Dermis microvascular lymphatic vessel endothelial cell (primary cell): ENCODE measurements around the gene ACOXL. TPM values are rescaled to one million over a fixed set of nuclear protein-coding genes. Genes with fewer than 3 reads are reported as not detected.
"Not testable (repeated sequence)": the region's sequence is repeated elsewhere in the genome, so short reads cannot be mapped to it uniquely, and the experiment has no call there.

Experiments used
- DNase-seq, 2 donors: peaks; one replicate each; pipeline versions ENCODE4 v3.0.0 to v3.0.0-alpha.2; 2010; ENCODE audit warnings: low read depth in 2 of 2
- total RNA-seq: library from RNA; depleted of rRNA; stranded (reverse); fragments of >200 nt; gene quantifications from 2 replicates; pipeline ENCODE4 v1.2.1, GENCODE V29; 2014

Gene ACOXL
- total RNA-seq, result not detected in 2 replicates

DNA sequence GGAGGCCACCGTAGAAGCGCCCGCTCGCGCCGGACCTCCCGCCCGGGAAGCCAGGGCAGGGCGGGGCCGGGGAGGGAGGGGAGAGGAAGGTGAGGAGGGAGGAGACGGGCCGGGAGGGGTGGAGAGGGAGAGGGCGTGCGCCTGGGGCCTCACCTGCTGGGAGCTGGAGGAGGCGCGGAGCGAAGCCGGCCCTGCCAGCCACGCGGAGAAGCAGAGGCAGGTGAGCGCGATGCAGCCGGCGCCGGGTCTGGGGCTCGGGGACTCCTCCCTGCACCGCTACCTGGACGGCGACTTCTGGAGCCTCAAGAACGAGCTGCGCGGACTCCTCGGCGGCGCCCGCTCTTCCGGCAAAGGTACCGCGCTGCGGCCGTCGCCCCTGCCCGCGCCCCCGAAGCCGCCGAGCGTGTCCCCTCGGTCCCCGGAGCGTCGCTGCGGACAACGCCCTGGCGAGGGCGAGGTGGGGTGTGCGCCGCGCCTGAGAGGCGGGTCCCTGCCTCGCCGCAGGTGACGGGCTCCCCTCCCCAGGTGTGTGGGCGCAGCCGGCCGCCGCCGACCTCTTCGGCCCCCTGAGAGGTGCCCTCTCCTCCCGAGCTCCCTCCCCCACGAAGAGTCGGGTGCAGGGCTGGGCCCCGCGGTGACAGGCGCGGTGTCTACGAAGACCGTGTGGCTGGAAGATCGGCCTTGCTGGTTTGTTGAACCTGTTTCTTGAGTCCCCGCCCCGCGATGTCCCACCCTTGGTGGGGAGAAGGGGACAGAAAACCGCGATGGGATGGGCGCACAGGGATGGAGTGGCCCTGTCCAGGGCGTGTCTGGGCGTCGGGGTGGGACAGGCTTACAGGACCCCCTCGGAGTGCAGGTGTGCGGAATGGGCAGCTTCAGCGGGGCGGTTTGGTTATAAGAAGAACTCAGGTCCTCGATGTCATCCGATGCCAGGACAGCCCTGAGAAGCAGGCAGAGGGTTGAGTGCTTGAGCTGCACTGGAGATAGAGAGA is at the start of gene ACOXL:
Gene ACOXL (plus strand): TSS at position 152 of the 992 bp plus-strand sequence. CDS start 35,817 bp downstream, outside the sequence.
- no peak for DNase-seq

DNA sequence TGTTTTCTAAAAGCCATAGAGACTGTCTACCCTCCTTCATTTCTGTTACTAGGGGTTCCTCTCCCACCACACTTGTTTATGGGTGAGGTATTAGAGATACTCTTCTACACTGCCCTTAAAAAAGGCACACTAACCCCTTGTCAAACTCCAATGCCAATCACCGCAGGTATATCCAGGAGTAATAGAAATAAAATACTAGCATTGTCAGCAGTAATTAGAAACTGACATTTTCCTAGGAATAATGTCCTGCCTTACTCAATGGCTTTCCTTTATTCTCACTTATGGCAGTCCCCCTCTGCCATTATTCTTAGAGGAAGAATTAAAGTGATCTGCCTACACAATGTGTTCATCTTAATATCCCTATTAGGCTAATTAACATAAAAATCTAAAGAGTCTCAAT is 49.5 kb upstream of the ACOXL start:
- no peak for DNase-seq

DNA sequence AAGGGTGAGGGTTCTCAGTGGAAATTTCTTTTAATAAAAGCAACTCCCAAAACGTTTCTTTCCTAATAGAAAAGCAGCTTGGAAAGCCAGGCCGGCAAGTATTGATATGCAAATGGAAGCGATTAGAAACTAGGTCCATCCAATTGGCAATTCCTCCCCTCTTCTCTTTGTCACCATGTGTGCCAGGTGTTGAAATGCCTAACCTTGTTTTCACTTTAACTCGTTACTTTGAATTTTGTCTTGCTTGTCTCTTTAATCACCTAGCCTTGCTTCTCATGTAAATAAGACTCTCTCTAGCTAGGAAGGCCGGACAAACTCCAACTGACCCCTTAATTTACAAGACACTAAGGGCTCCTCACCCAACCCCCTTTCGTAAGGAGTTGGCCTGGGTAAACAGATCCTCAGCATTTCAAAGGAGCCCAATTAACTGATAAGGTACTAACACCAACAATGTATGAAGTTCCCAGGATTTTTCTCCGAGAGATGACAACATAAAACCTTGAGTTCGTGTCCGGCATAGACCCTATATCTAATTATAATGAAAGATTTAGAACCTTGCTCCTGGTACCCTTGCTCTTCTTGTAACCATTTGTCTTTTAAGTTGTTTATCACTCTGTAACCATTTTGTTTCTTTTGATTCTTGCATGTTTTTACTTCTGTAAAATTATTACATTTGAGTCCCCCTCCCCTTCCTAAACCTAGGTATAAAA is 44.4 kb upstream of the ACOXL start:
- not testable (repeated sequence) for DNase-seq

DNA sequence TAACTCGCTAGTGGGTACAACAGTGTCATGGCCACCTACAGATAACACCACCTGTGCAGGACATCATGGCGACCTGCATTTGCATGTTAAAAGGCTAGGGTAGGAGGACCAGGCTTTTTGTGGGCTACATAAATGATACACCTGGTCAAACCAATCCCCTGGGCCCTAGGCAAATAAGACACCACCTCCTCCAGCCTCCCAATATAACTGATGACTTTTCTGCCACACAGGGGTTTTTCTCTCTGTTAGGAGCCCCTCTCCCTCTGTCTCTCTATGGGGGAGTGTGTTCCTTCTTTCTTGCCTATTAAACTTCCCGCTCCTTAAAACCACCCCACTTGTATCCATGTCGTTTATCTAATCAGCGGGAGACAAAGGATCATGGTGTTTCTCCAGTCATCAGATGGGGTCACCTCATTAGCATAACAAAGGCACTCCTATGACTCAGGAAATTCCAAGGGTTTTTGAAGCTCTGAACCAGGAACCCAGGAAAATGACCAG is 43.7 kb upstream of the ACOXL start:
- no peak for DNase-seq

DNA sequence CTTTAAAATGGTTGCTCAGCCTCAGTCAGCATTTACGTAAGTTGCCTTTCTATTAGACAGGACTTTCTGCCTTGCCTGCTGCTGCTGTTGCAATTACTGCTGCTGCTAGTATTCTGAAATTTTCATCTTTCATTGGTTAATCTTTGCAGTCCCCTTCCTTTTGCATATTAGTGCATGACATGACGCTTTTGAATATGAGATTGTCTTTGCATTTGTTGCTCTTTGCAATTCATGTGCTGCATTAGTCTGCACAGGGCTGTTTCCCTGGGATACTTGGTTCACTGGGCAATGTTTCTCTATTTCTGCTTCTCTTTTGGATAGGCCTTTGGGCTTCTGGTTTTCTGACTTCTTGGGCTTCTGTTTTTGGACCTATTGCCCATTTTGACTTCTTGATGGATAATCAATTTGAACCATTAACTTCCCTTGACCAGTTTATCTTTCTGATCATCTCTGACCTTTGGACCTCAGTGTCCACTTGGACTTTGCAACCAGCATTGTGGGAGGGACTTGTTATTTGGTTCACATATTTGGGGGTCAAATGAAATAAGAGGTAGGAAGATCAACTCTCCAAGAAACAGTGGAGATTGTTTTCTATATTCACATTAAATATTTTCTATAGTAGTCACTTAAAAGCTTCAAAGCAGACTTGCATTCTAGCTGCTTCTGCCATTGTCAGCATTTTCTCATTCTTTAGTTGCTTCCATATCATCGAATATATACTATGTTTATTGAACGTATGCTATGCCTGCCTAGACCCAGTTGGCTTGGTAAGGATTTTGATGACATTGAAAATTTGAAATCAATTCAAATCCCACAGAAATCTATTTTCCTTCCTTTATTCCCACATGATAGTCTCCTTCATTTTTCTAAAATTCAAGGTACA is 42.0 kb upstream of the ACOXL start:
- no peak for DNase-seq

DNA sequence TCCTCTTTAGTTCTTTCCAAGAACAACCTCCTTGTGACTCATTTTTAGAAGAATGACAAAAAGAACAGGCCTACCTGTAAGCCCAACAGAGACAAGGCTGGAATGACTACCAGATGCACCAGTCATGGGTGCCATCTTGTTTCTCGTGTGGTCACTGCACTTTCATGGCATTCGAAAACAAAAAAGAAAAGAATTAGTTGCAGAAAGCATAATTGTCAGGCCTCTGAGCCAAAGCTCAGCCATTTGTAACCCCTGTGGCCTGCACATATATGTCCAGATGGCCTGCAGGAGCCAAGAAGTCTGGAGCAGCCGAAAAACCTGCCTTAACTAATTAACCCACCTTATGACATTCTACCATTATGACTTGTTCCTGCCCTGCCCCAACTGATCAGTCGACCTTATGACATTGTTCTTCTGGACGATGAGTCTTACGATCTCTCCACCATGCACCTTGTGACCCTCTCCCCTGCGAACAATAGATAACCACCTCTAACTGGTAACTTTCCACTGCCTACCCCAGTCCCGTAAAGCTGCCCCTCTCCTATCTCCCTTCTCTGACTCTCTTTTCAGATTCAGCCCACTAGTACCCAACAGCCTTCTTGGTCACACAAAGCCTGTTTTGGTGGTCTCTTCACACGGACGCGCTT is 40.6 kb upstream of the ACOXL start:
- no peak for DNase-seq

DNA sequence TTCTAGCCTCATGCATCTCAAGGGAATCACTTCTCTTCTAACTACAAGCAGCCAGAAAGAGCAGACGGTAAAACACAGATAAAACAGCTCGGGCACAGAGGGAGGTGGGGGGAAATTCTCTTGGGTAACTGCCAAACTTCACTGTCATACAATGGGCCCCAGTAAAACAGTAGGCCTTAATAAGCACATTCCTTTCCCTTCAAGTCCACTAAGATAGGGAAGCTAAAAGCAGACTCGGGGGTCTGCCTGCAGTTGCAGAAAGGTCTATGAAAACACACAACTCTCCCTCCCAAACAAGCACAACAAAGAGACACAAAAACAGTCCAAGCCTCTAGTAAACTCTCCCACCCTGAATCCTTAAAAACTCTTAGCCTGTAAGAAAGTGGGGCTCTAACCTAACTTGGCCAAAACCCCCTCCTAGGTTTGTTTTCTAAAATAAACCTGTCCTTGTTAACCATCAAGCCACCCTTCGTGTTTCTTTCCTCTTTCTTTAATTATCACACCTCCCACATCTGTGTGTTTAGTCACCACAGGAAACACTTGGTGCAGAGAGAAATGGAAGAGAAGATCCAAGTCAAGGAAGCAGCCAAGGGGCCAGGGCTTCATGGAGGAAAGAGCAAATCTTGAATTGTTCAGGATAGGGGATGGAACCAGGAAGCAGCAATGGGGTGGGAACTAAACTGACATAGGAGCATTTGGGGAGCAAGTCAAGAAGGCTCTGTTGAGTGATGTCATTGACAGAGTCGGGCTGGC is 37.1 kb upstream of the ACOXL start:
- DNase-seq, result peak in 1 of 2 donors; percentile 19

DNA sequence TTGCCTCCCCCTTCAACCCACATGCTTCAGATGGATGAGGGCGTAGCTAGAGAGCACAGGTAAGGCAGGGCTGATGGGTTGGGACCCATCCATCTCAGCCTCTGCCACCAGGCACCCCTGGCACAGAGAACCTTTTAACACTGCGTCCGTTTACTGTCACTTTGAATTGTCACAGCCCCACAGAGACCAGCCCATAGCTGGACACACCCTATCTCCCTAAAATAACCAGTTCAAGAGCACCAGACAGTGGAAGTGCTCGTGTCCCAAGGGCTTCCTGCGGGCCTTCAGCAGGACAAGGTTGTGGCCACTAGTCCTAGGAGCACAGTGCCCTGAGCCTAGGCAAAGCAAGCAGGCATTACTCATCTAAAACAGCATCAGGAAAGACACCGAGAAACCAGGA is 34.1 kb upstream of the ACOXL start:
- not testable (repeated sequence) for DNase-seq

DNA sequence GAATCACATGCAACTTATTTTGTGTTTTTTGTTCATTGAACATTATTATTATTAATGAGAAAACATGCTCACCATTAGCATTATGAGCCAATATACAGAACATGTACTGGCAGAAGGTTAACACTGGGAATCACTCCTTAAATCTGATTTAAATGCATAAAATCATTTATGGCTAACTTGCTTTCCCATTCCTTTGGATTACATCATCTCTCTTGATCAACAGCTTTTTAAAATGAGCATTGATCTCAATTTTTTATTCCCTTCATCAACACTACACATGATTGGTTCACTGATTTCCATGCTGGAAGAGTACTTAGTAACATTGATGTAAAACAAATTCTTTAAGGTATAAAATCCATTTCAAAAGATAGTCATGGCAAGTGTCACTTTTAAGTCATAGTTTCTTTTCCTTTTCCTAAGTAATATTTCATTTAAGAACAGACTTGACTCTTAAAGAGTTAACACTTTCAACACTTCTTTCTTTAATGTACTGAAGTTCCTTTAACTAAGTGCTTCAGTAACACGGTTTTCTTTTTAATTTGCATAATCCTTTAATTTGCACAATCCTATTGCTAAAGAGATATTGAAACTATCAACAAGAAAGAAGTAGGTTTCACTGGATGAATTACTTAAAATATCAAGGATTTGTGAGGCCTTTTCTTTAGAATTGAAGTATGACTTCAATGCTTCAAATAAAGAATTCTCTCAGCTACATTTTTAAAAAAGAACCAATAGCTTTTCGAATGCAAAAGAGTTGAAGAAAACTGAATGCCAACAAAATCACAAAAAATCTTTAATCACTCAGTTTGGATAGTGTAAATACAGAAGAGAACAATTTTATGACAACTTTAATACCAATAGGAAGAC is 29.6 kb upstream of the ACOXL start:
- no peak for DNase-seq

DNA sequence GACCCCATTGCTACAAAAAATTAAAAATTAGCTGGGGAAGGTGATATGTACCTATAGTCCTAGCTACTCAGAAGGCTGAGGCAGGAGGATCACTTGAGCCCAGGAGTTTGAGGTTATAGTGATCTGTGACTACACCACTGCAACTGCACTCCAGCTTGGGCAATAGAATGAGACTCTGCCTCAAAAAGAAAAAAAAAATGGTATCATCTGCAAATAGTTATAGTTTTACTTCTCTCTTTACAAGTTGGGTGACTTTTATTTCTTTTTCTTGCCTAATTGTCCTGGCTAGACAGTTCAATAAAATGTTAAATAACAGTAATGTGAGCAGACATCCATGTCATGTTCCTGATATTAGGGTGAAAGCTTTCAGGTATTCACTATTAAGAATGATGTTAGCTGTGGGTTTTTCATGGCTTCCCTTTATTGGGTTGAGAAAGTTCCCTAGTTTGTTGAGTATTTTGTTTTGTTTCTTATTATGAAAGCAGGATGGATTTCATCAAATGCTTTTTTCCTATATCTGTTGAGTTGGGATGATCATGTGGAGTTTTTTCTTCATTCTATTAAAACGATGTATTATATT is 24.9 kb upstream of the ACOXL start:
- no peak for DNase-seq

DNA sequence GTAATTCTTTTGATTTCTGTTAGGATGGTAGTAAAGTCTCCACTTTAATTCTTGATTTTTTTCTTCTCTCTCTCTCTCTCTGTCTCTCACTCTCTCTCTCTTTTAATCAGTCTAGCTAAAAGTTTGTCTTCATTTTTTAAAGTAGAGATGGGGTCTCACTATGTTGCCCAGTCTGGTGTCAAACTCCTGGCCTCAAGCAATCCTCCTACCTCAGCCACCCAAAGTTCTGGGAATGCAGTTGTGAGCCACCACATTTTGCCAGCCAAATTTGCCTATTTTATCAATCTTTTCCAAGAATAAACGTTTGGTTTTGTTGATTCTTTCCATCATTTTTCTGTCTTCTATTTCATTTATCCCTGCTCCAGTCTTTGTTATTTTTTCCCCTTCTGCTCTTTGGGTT is 23.9 kb upstream of the ACOXL start:
- no peak for DNase-seq

DNA sequence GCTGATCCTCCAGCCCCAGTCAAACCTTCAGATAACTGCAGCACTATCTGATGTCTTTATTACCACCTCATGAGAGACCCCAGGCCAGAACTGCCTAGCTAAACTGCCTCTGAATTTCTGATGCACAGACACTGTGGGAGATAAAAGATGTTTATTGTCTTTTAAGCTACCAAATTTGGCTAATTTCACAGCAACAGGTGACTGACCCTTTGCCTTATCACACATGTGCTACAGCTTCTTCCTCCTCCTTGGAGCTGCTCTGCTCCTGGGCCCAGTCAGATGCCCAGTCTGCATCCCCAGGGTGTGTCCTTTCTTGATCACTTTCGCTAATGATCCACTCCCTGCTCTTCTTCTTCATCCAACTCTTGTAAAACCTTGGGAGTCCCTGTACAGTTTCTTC is 19.6 kb upstream of the ACOXL start:
- no peak for DNase-seq

DNA sequence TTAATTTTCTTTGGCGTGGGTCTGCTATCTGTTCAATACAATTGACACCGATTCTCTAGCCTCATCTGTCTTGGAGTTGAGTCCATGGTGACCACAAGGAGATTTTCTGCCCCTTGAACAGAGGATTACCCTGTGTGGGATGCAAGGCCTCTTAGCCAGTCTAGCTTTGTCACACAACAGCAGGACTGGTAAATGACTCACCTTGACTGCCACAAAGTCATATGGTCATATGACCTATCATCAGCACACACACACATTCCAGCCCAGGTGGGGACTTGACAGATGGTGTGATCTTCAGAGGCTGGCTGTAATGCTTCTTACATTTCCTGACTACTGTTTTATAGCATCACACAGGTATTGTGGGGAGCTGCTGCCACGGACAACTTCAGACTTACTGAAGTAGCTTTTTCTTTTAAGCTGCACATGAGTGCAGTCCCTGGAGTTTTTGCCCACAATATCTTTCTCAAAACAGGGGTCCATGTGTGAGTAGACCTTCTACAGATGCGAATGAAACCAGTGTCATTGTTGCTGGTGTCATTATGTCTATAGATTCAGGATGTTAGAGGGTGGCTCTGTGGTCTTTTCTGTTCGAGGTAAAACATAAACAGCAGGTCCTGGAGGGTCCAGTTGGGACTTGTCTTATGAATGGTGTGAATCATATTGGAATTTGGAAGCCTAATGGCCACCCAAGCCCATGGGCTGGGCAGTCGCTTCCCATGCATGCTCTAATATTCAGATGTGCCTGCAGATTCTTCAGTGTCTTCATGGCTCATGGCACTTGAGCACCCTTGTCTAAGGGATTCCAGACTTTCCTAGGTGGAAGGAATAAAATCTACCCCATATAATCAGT is 18.6 kb upstream of the ACOXL start:
- DNase-seq, result no peak

DNA sequence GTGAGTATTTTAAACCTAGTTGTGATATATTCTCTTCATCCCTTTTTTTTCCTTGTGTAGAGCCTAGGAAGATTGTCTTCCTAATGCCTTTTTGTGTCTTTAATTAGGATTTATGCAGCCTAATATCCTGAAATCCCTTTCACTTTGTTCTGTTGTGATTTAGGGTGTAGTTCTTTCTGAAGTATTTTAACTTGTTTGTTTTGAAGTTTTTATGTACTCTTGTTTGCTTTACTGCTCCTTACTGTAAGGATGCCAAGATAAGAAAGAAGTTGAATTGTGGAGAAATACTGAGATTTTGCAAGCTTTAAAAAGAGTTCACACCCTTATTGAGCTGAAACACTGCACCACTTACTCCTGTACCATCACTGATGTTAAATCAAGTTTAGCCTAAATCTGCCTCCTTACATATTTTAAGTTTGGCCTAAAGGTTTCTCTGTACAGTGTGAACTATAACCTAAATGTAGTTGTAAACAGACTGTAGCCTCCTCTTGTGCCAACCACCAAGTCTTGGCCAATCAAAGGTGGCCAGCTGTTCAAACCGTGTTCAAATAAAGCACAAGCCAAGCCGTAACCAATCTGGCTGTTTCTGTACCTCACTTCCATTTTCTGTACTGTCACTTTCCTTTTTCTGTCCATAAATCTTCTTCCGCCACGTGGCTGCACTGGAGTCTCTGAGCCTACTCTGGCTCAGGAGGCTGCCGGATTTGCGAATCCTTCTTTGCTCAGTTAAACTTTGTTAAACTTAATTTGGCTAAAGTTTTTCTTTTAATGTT is 17.7 kb upstream of the ACOXL start:
- no peak for DNase-seq

DNA sequence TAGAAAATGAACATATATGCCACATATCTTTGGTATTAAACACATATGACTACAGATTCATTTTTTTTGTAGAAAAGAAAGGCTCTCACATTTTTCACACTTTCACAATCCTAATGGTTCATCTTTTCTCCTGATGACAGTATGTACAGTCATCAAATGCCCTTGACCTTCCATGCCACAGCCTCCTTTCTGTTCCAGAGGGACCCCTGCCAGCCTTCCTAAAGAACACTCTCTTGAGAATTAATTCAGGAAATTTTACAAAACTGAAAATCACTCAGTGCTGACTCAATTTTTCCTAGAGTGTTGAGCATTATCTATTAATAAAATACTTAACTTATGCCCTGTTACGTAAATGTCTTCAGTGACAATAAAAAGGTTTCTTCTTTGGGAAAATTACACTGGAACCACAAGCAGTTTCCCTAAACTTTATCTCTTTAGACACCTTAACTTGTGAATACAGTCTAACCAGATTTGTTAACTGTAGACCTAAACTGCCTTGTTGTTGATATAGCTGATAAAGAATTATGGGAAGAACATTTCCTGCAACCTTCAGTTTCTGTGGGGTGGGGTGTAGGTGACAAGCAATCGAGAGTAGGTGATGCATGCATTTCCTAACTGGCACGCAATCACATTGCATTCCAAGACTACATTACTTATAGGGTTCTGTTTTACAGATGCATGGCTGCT is 15.3 kb upstream of the ACOXL start:
- no peak for DNase-seq

DNA sequence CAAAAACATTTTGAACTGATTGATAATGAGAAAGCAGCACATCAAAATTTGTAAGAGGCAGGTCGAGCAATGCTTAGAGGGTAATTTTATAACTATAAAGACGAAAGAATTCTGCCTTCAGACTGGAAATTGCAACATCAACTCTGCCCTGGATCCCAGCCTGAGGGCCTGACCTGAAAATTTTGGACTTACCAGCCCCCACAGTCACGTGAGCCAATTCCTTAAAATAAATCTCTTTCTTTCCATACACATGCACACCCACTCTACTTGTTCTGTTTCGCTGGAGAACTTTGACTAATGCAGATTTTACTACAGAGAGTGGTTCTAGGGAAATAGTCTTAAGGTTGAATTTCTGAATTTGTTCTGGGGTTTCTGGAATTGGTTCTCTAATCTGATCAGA is 14.6 kb upstream of the ACOXL start:
- no peak for DNase-seq

DNA sequence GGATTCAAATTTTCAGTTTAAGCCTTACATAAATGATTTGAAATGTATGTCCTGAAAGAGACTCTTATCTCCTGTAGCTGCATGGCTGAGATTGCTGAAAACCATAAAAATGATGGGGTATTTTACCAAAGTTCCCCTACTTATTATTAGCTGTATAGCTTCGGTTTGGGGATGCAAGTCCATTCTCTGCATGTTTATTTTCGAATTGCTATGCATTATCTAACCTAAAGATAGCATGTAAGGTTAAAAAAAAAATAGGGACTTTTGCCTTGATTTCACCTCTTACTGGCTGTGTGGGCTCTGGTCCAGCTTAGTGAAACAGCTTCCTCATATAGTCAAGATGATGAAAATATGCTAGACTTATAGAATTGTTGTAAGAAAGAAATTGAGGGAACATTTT is 14.0 kb upstream of the ACOXL start:
- no peak for DNase-seq
